WTC11 (cell line): ENCODE data around the gene LYPD1.

Source experiments
- CTCF ChIP-seq: fragments of 200-600 bp; IDR thresholded peaks from 2 replicates; pipeline ENCODE4 v1.8.0; 2022; ENCODE audit warnings: antibody characterized with exemption
- ELF4 ChIP-seq: sonication (generic); formaldehyde crosslinking; IDR thresholded peaks from 2 replicates; pipeline ENCODE4 v1.8.1; 2022; ENCODE audit warnings: low read depth, mild to moderate bottlenecking, moderate library complexity, missing genetic modification reagents
- JUN ChIP-seq: sonication (generic); formaldehyde crosslinking; IDR thresholded peaks from 2 replicates; pipeline ENCODE4 v1.8.0; 2023; ENCODE audit warnings: mild to moderate bottlenecking, missing genetic modification reagents
- ZNF416 ChIP-seq: fragments of 250-450 bp; sonication (Bioruptor Pico); IDR thresholded peaks from 2 replicates; pipeline ENCODE4 v1.9.0; 2021; ENCODE audit warnings: mild to moderate bottlenecking, inconsistent platforms
- TF ChIP-seq, protein P1 (sequence below): sonication (generic); formaldehyde crosslinking; IDR thresholded peaks from 2 replicates; pipeline ENCODE4 v1.8.0; 2022; ENCODE audit warnings: missing genetic modification reagents
- TF ChIP-seq, protein P2 (sequence below): sonication (generic); formaldehyde crosslinking; IDR thresholded peaks from 2 replicates; pipeline ENCODE4 v1.8.1; 2023; ENCODE audit warnings: mild to moderate bottlenecking, missing genetic modification reagents, borderline replicate concordance

GRCh38 chr2:132669908-132670495 lies at the start of gene LYPD1:
- TF ChIP-seq, protein P1, sequence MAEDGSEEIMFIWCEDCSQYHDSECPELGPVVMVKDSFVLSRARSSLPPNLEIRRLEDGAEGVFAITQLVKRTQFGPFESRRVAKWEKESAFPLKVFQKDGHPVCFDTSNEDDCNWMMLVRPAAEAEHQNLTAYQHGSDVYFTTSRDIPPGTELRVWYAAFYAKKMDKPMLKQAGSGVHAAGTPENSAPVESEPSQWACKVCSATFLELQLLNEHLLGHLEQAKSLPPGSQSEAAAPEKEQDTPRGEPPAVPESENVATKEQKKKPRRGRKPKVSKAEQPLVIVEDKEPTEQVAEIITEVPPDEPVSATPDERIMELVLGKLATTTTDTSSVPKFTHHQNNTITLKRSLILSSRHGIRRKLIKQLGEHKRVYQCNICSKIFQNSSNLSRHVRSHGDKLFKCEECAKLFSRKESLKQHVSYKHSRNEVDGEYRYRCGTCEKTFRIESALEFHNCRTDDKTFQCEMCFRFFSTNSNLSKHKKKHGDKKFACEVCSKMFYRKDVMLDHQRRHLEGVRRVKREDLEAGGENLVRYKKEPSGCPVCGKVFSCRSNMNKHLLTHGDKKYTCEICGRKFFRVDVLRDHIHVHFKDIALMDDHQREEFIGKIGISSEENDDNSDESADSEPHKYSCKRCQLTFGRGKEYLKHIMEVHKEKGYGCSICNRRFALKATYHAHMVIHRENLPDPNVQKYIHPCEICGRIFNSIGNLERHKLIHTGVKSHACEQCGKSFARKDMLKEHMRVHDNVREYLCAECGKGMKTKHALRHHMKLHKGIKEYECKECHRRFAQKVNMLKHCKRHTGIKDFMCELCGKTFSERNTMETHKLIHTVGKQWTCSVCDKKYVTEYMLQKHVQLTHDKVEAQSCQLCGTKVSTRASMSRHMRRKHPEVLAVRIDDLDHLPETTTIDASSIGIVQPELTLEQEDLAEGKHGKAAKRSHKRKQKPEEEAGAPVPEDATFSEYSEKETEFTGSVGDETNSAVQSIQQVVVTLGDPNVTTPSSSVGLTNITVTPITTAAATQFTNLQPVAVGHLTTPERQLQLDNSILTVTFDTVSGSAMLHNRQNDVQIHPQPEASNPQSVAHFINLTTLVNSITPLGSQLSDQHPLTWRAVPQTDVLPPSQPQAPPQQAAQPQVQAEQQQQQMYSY (CRISPR knock-in tag), result no peak
- no peak for TF ChIP-seq CTCF
- no peak for TF ChIP-seq JUN (CRISPR knock-in tag)
- TF ChIP-seq ELF4, result no peak
- TF ChIP-seq, protein P2, sequence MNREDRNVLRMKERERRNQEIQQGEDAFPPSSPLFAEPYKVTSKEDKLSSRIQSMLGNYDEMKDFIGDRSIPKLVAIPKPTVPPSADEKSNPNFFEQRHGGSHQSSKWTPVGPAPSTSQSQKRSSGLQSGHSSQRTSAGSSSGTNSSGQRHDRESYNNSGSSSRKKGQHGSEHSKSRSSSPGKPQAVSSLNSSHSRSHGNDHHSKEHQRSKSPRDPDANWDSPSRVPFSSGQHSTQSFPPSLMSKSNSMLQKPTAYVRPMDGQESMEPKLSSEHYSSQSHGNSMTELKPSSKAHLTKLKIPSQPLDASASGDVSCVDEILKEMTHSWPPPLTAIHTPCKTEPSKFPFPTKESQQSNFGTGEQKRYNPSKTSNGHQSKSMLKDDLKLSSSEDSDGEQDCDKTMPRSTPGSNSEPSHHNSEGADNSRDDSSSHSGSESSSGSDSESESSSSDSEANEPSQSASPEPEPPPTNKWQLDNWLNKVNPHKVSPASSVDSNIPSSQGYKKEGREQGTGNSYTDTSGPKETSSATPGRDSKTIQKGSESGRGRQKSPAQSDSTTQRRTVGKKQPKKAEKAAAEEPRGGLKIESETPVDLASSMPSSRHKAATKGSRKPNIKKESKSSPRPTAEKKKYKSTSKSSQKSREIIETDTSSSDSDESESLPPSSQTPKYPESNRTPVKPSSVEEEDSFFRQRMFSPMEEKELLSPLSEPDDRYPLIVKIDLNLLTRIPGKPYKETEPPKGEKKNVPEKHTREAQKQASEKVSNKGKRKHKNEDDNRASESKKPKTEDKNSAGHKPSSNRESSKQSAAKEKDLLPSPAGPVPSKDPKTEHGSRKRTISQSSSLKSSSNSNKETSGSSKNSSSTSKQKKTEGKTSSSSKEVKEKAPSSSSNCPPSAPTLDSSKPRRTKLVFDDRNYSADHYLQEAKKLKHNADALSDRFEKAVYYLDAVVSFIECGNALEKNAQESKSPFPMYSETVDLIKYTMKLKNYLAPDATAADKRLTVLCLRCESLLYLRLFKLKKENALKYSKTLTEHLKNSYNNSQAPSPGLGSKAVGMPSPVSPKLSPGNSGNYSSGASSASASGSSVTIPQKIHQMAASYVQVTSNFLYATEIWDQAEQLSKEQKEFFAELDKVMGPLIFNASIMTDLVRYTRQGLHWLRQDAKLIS (CRISPR knock-in tag), result no peak
- no peak for TF ChIP-seq ZNF416 (CRISPR knock-in tag)
